IMR-90 (cell line): ENCODE measurements around the gene PRMT1. TPM values are rescaled to one million over a fixed set of nuclear protein-coding genes. Genes with fewer than 3 reads are reported as not detected.
A peak's percentile ranks its signal among the peaks of the same experiment; 100 is the strongest.

Experiments used
- ATAC-seq: fragments of 200-7000 bp; cut with Tn5 transposase; 2 replicates; pipeline ENCODE4 v1.9.1; 2020; ENCODE audit warnings: low read depth, mild to moderate bottlenecking, moderate library complexity
- BruUV-seq: library from RNA; stranded (reverse); fragments of 400-500 nt; replicated peaks from 2 replicates; lab custom pipeline; 2021; lab: Mats Ljungman, UMichigan
- CTCF ChIA-PET: fragments of 300-600 bp; formaldehyde crosslinking; extraction: SDS; loops from one replicate; lab custom pipeline; 2021; ENCODE audit warnings: antibody characterized with exemption; lab: Yijun Ruan, JAX
- POLR2A ChIA-PET: fragments of 300-600 bp; sonication (Branson Sonifier 250); formaldehyde crosslinking; loops from one replicate; lab custom pipeline; 2022; ENCODE audit warnings: antibody characterized with exemption; ENCODE audit not compliant: unreplicated experiment; lab: Charles Lee
- DNase-seq: peaks from one replicate; pipeline ENCODE4 v3.0.0; 2013
- H2AFZ ChIP-seq: replicated peaks from 2 replicates; pipeline ENCODE3; 2013; ENCODE audit warnings: low read length, mild to moderate bottlenecking; ENCODE audit not compliant: poor library complexity
- H2AK5ac ChIP-seq: 2 replicates; pipeline ENCODE4 v1.6.1; 2013; ENCODE audit warnings: low read depth, low read length, inconsistent platforms
- H2AK9ac ChIP-seq: replicated peaks from 2 replicates; pipeline ENCODE3; 2013; ENCODE audit warnings: mild to moderate bottlenecking, low read depth, low read length, moderate library complexity; ENCODE audit not compliant: poor library complexity
- H2BK120ac ChIP-seq: 2 replicates; pipeline ENCODE4 v1.6.1; 2013; ENCODE audit warnings: low read depth, low read length, inconsistent platforms
- H2BK15ac ChIP-seq: 3 replicates; pipeline ENCODE4 v1.6.1; 2013; ENCODE audit warnings: low read depth, low read length, inconsistent platforms
- H2BK20ac ChIP-seq: 2 replicates; pipeline ENCODE4 v1.6.1; 2013; ENCODE audit warnings: low read depth, mild to moderate bottlenecking, inconsistent platforms, low read length, moderate library complexity
- H2BK5ac ChIP-seq: 2 replicates; pipeline ENCODE4 v1.6.1; 2013; ENCODE audit warnings: mild to moderate bottlenecking, low read depth, low read length, inconsistent platforms; ENCODE audit not compliant: poor library complexity, severe bottlenecking
- H3K14ac ChIP-seq: replicated peaks from 2 replicates; pipeline ENCODE4 v1.6.1; 2013; ENCODE audit warnings: low read depth, low read length, inconsistent platforms
- H3K18ac ChIP-seq: 2 replicates; pipeline ENCODE4 v1.6.1; 2013; ENCODE audit warnings: low read depth, low read length, control low read depth
- H3K23ac ChIP-seq: 2 replicates; pipeline ENCODE4 v1.6.1; 2013; ENCODE audit warnings: low read depth, low read length, inconsistent platforms
- H3K27ac ChIP-seq: 2 replicates; pipeline ENCODE4 v1.5.1; 2013; ENCODE audit warnings: mild to moderate bottlenecking, control low read depth, low read length; ENCODE audit not compliant: insufficient read depth
- H3K27me3 ChIP-seq: 2 replicates; pipeline ENCODE4 v1.6.1; 2013; ENCODE audit warnings: low read length; ENCODE audit not compliant: control insufficient read depth, insufficient read depth
- H3K36me3 ChIP-seq: 2 replicates; pipeline ENCODE4 v1.6.1; 2013; ENCODE audit warnings: low read length, mixed read lengths; ENCODE audit not compliant: control insufficient read depth, insufficient read depth
- H3K4ac ChIP-seq: 2 replicates; pipeline ENCODE4 v1.6.1; 2013; ENCODE audit warnings: low read depth, low read length, inconsistent platforms
- H3K4me1 ChIP-seq: 2 replicates; pipeline ENCODE4 v1.6.1; 2013; ENCODE audit warnings: low read length, mixed read lengths; ENCODE audit not compliant: control insufficient read depth, insufficient read depth
- H3K4me2 ChIP-seq: 2 replicates; pipeline ENCODE4 v1.6.1; 2013; ENCODE audit warnings: low read depth, mild to moderate bottlenecking, control low read depth, low read length, moderate library complexity
- H3K4me3 ChIP-seq: 2 replicates; pipeline ENCODE4 v1.5.1; 2013; ENCODE audit warnings: low read depth, mild to moderate bottlenecking, control low read depth, low read length, moderate library complexity; ENCODE audit not compliant: insufficient read depth
- H3K56ac ChIP-seq: 2 replicates; pipeline ENCODE4 v1.6.1; 2013; ENCODE audit warnings: low read length, inconsistent platforms; ENCODE audit not compliant: insufficient read depth; ENCODE audit errors: extremely low read depth
- H3K79me1 ChIP-seq, 2 experiments: 2 replicates each; pipeline ENCODE4 v1.6.1; 2013; ENCODE audit warnings: low read length in 2 of 2, inconsistent platforms in 1 of 2, low read depth in 1 of 2
- H3K9ac ChIP-seq: 2 replicates; pipeline ENCODE4 v1.6.1; 2013; ENCODE audit warnings: low read depth, low read length, control low read depth
- H3K9me1 ChIP-seq: 2 replicates; pipeline ENCODE4 v1.6.1; 2013; ENCODE audit warnings: low read length, inconsistent platforms; ENCODE audit not compliant: insufficient read depth
- H3K9me3 ChIP-seq: 2 replicates; pipeline ENCODE4 v1.6.1; 2013; ENCODE audit warnings: low read length; ENCODE audit not compliant: control insufficient read depth, insufficient read depth
- H4K20me1 ChIP-seq: 2 replicates; pipeline ENCODE4 v1.6.1; 2013; ENCODE audit warnings: low read length, inconsistent platforms; ENCODE audit not compliant: insufficient read depth
- H4K5ac ChIP-seq: 2 replicates; pipeline ENCODE4 v1.6.1; 2013; ENCODE audit warnings: mild to moderate bottlenecking, low read depth, low read length, control low read depth
- H4K8ac ChIP-seq, 2 experiments: 2 replicates each; pipeline ENCODE4 v1.6.1; 2013; ENCODE audit warnings: low read depth in 2 of 2, low read length in 2 of 2, control low read depth in 1 of 2, inconsistent platforms in 1 of 2
- H4K91ac ChIP-seq: 2 replicates; pipeline ENCODE4 v1.6.1; 2013; ENCODE audit warnings: low read depth, low read length, inconsistent platforms; ENCODE audit not compliant: insufficient read depth
- BHLHE40 ChIP-seq: fragments of 150-350 bp; IDR thresholded peaks from 2 replicates; pipeline ENCODE4 v1.6.1; 2016; ENCODE audit warnings: mild to moderate bottlenecking, low read depth, low read length
- CEBPB ChIP-seq: IDR thresholded peaks from 2 replicates; pipeline ENCODE4 v1.6.1; 2012; ENCODE audit warnings: low read depth, low read length, improper control_type of control experiment
- CHD1 ChIP-seq: IDR thresholded peaks from 2 replicates; pipeline ENCODE4 v1.6.1; 2012; ENCODE audit warnings: low read depth, low read length, improper control_type of control experiment
- CTCF ChIP-seq: conservative IDR thresholded peaks from 2 replicates; pipeline ENCODE4 v1.5.1; 2012; ENCODE audit warnings: mild to moderate bottlenecking, low read depth, low read length, improper control_type of control experiment
- ELK1 ChIP-seq: fragments of 150-350 bp; IDR thresholded peaks from 2 replicates; pipeline ENCODE4 v1.6.1; 2016; ENCODE audit warnings: low read depth, mild to moderate bottlenecking, low read length, moderate library complexity, borderline replicate concordance
- FOS ChIP-seq: fragments of 150-350 bp; IDR thresholded peaks from 2 replicates; pipeline ENCODE4 v1.6.1; 2016; ENCODE audit warnings: low read depth, low read length
- MAFK ChIP-seq: IDR thresholded peaks from 2 replicates; pipeline ENCODE4 v1.6.1; 2012; ENCODE audit warnings: low read depth, low read length, improper control_type of control experiment
- MAZ ChIP-seq: IDR thresholded peaks from 2 replicates; pipeline ENCODE4 v1.6.1; 2012; ENCODE audit warnings: low read depth, mild to moderate bottlenecking, low read length, improper control_type of control experiment, moderate library complexity, borderline replicate concordance
- MXI1 ChIP-seq: IDR thresholded peaks from 2 replicates; pipeline ENCODE4 v1.6.1; 2012; ENCODE audit warnings: low read depth, mild to moderate bottlenecking, low read length, moderate library complexity, borderline replicate concordance
- NFE2L2 ChIP-seq: fragments of 150-350 bp; IDR thresholded peaks from 2 replicates; pipeline ENCODE4 v1.6.1; 2016; ENCODE audit warnings: low read depth, mild to moderate bottlenecking, low read length
- POLR2A ChIP-seq: IDR thresholded peaks from 2 replicates; pipeline ENCODE4 v1.6.1; 2012; ENCODE audit warnings: mild to moderate bottlenecking, low read depth, low read length
- RAD21 ChIP-seq: IDR thresholded peaks from 2 replicates; pipeline ENCODE4 v1.6.1; 2012; ENCODE audit warnings: low read length, improper control_type of control experiment
- RCOR1 ChIP-seq: IDR thresholded peaks from 2 replicates; pipeline ENCODE4 v1.6.1; 2012; ENCODE audit warnings: mild to moderate bottlenecking, low read length, improper control_type of control experiment; ENCODE audit not compliant: insufficient replicate concordance
- RFX5 ChIP-seq: IDR thresholded peaks from 2 replicates; pipeline ENCODE4 v1.8.0; 2012; ENCODE audit warnings: low read depth, mild to moderate bottlenecking, low read length, moderate library complexity
- SMC3 ChIP-seq: fragments of 150-350 bp; IDR thresholded peaks from 2 replicates; pipeline ENCODE4 v1.6.1; 2016; ENCODE audit warnings: low read depth, mild to moderate bottlenecking, antibody characterized with exemption, low read length, moderate library complexity
- WGBS, 2 experiments: methylation state at CpG; one replicate each; pipeline versions ENCODE4 v1.1.5 to v1.1.7; 2013; ENCODE audit warnings: missing lambda C conversion rate in 2 of 2; ENCODE audit not compliant: insufficient read length in 1 of 2; ENCODE audit errors: extremely low coverage in 2 of 2; 5-methylcytosine and 5-hydroxymethylcytosine counted together
- dilution Hi-C: fragments of 300-500 bp; cut with HindIII; formaldehyde crosslinking; loops from one replicate; pipeline ENCODE4 v1.14.3; 2018; ENCODE audit warnings: low sequenced_read_pairs; ENCODE audit not compliant: unreplicated experiment
- in situ Hi-C: fragments of 300-500 bp; cut with MboI; formaldehyde crosslinking; loops from 3 replicates; pipeline ENCODE4 v1.14.3; 2019; ENCODE audit warnings: low sequenced_read_pairs, inconsistent platforms, mixed read lengths
- intact Hi-C: fragments of 100-400 bp; cut with micrococcal nuclease; formaldehyde crosslinking; loops from 2 replicates; pipeline ENCODE4 v1.10.0; 2022
- polyA plus RNA-seq, 3 experiments: library from polyadenylated mRNA; depleted of rRNA; stranded (reverse); fragments of >200 nt; gene quantifications; 2 replicates each; pipeline ENCODE4 v1.2.3, GENCODE V29; 2012; ENCODE audit warnings: low replicate concordance in 1 of 3
- total RNA-seq: library from RNA; depleted of rRNA; stranded (reverse); fragments of >200 nt; gene quantifications from 2 replicates; pipeline ENCODE4 v1.2.3, GENCODE V29; 2012

PRMT1 gene
- total and polyA plus RNA-seq, 2 of the 4 experiments (the other 2 are of a cell fraction): 497 to 840 TPM

- no peaks in the 10 kb centered on the region for H4K20me1 ChIP-seq
- no peak overlapping the region for H3K18ac ChIP-seq
- H3K9ac ChIP-seq: no peak overlapping the region
- H3K9me3 ChIP-seq: no peaks in the 10 kb centered on the region
- H3K27me3 ChIP-seq: no peaks in the 10 kb centered on the region
- WGBS, 2 experiments: 35% methylated on average over 14 of the region's 23 CpGs; no CpG with 5 or more reads in 1 of the 2 experiments
- in situ Hi-C loops: no loop called here
- 0 out of 3 replicates have a peak overlapping the region, but pooled peaks have one; percentile 11 for H2BK15ac ChIP-seq
- ChIA-PET CTCF (interaction anchor here (0.6 kb wide), 1 partner anchor 14 kb away, joined by 4 read pairs; no protein-coding TSS in a partner anchor), POLR2A (no interaction called here)
- intact Hi-C loops: loop anchor here (5.0 kb wide), 1 partner anchor 40 kb away; the partner anchor contains the start of gene AP2A1
- 0 out of 2 replicates have a peak overlapping the region, but pooled peaks have one; percentile 31 for H3K23ac ChIP-seq
- H3K9me1 ChIP-seq: peaks cover 8% of the 10 kb centered on the region; the same call in 1 of the 2 replicates
- no peaks in the 10 kb centered on the region for H3K79me1 ChIP-seq
- H3K4me1 ChIP-seq: peaks cover 4% of the 10 kb centered on the region; the same call in 1 of the 2 replicates
- H3K56ac ChIP-seq: no peak overlapping the region
- dilution Hi-C loops: no loop called here
- no peak overlapping the region for H3K4me2 ChIP-seq
- H2AK5ac ChIP-seq: no peak overlapping the region
- no peak overlapping the region for H2BK5ac ChIP-seq
- no peaks in the 10 kb centered on the region for H3K36me3 ChIP-seq
- H3K4me3 ChIP-seq: no peak overlapping the region
- BruUV-seq: no TSS peak
- ATAC-seq: peak; percentile 50
- H3K27ac ChIP-seq: no peak overlapping the region
- no peak overlapping the region for H4K91ac ChIP-seq
- H2BK20ac ChIP-seq: 0 out of 2 replicates have a peak overlapping the region, but pooled peaks have one; percentile 53
- 0 out of 2 replicates have a peak overlapping the region, but pooled peaks have one; percentile 15 for H2BK120ac ChIP-seq
- peak; percentile 55 for DNase-seq
- H4K8ac ChIP-seq: peak overlapping the region in 1 of 2 experiments; percentile 66; a peak in 3 of 4 replicates
- 0 out of 2 replicates have a peak overlapping the region, but pooled peaks have one; percentile 33 for H3K4ac ChIP-seq
- peak overlapping the region; percentile 45; the same call in 1 of the 2 replicates for H3K14ac ChIP-seq
- H2AFZ ChIP-seq: peak overlapping the region; percentile 85
- H2AK9ac ChIP-seq: peak overlapping the region; percentile 3
- H4K5ac ChIP-seq: no peak overlapping the region
- no peak for TF ChIP-seq MAFK
- TF ChIP-seq POLR2A: no peak
- TF ChIP-seq SMC3: no peak
- no peak for TF ChIP-seq NFE2L2
- TF ChIP-seq MXI1: no peak
- TF ChIP-seq RAD21: no peak
- no peak for TF ChIP-seq RFX5
- TF ChIP-seq BHLHE40: no peak
- no peak for TF ChIP-seq CTCF
- TF ChIP-seq MAZ: no peak
- no peak for TF ChIP-seq FOS
- no peak for TF ChIP-seq ELK1
- no peak for TF ChIP-seq CEBPB
- no peak for TF ChIP-seq CHD1
- TF ChIP-seq RCOR1: no peak
These were observed 50.4 kb downstream of the PRMT1 start for GRCh38 chr19:49727217-49728030.
